ENCODE results near the gene TBC1D8. TPM values are rescaled to one million over a fixed set of nuclear protein-coding genes. Genes with fewer than 3 reads are reported as not detected.

Gene TBC1D8
- total and polyA plus RNA-seq, 2 of the 8 experiments (the other 6 are each of a cell fraction or from before 2014, with no cell fraction given) = 20.8 to 21.8 TPM

DNA sequence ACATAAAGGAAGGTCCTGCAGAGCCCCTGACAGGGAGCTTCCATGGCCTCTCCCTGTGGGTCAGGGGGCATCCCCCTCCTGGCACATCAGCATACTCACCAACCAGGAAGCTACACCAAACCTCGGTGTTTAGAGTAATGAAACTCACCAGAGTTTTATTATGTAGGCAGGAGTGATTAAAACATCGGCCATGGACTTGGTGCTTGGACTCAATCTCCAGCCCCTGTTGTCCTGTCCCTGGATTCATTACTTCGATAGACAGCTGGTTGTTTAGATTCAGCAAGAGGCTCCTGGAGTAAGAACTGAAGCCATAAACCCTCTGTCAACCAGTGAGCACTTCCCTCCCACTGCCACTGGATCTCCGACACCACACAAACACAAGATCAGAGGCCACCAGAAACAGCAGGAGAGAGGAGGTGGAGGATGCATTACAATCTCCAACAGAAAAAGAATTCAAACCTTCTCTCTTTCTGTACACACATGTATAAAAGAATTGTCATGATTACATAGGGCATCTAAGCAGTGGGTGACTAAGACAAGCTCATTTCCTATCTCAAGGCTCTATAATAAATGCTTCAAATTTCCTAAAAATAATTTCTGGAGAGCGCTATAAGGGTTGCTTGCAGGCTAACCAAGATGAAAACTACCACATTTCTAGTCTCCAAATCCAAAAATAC, 27.2 kb downstream of the TBC1D8 start:
- no peaks in the 10 kb centered on the region for H3K36me3 ChIP-seq (ENCODE audit: control insufficient read depth in 2 of 4, insufficient read depth in 4 of 4, low read length in 3 of 4)
- no peak for FAIRE-seq
- H3K79me2 ChIP-seq (ENCODE audit: control insufficient read depth in 1 of 2, insufficient read depth in 2 of 2, low read length in 2 of 2) = peaks cover 0 to 70% of the 10 kb centered on the region in 2 experiments; a peak in 2 of 4 replicates
- no peak overlapping the region for H3K18ac ChIP-seq (ENCODE audit: extremely low read depth, low read length)
- ChIA-PET CTCF (ENCODE audit: partially characterized antibody) (interaction anchor here (0.6 to 1.8 kb wide), 6 partner anchors 10 to 87 kb away, joined by 3 to 4 read pairs (median 3); no protein-coding TSS in a partner anchor), POLR2A (ENCODE audit: partially characterized antibody) (no interaction called here)
- H3K79me1 ChIP-seq (ENCODE audit: low read depth, low read length) = peaks cover 4% of the 10 kb centered on the region
- H3K4me2 ChIP-seq (ENCODE audit: insufficient read depth in 1 of 2, low read depth in 2 of 2, low read length in 2 of 2) = no peak overlapping the region
- H3K9ac ChIP-seq (replicated peaks in 1 of 4; ENCODE audit: extremely low read depth in 1 of 4, low read depth in 3 of 4, low read length in 3 of 4) = no peak overlapping the region
- H3K23ac ChIP-seq (ENCODE audit: insufficient read length) = no peak overlapping the region
- no peak overlapping the region for H4K91ac ChIP-seq (replicated peaks; ENCODE audit: insufficient read length, low read length)
- H3K23me2 ChIP-seq (ENCODE audit: low read depth, low read length) = no peaks in the 10 kb centered on the region
- no peak overlapping the region for H3K4ac ChIP-seq (replicated peaks; ENCODE audit: insufficient read length, low read depth, low read length)
- no peak overlapping the region for H2BK5ac ChIP-seq (ENCODE audit: low read depth, low read length)
- no peak overlapping the region for H4K8ac ChIP-seq (ENCODE audit: extremely low read depth, insufficient read depth, low read length)
- 82% methylated on average over 5 of the region's 5 CpGs; no CpG with 5 or more reads in 1 of the 2 experiments for WGBS, 2 experiments (ENCODE audit: extremely low coverage in 1 of 2, insufficient coverage in 1 of 2, insufficient read length in 1 of 2, insufficient replicate concordance in 2 of 2, low coverage in 1 of 2, low lambda C conversion rate in 2 of 2, missing lambda C conversion rate in 1 of 2)
- no peak overlapping the region for H3K56ac ChIP-seq (replicated peaks; ENCODE audit: insufficient read length, low read depth, low read length)
- H2BK15ac ChIP-seq (ENCODE audit: low read length) = no peak overlapping the region
- H2BK20ac ChIP-seq (ENCODE audit: low read length) = no peak overlapping the region
- H3K27me3 ChIP-seq (replicated peaks in 1 of 4; ENCODE audit: control insufficient read depth in 3 of 4, extremely low read depth in 1 of 4, insufficient read depth in 3 of 4, low read length in 3 of 4) = no peaks in the 10 kb centered on the region
- no peak overlapping the region for H2AK5ac ChIP-seq (ENCODE audit: low read depth, low read length)
- no peak overlapping the region for H2BK12ac ChIP-seq (ENCODE audit: low read depth, low read length)
- peaks cover 0 to 6% (median 4%) of the 10 kb centered on the region in 4 experiments; a peak in 3 of 7 replicates for H3K4me1 ChIP-seq (replicated peaks in 1 of 4; ENCODE audit: control insufficient read depth in 3 of 4, insufficient read depth in 4 of 4, low read length in 3 of 4)
- H3K4me3 ChIP-seq (ENCODE audit: extremely low read depth in 1 of 4, insufficient read depth in 2 of 4, low read depth in 3 of 4, low read length in 4 of 4) = no peak overlapping the region
- H3K14ac ChIP-seq (ENCODE audit: insufficient read length) = no peak overlapping the region
- peaks cover 2 to 5% of the 10 kb centered on the region in 2 experiments for H4K20me1 ChIP-seq (replicated peaks in 1 of 2; ENCODE audit: control insufficient read depth in 1 of 2, insufficient read depth in 2 of 2, low read length in 2 of 2)
- TF ChIP-seq, protein P1, sequence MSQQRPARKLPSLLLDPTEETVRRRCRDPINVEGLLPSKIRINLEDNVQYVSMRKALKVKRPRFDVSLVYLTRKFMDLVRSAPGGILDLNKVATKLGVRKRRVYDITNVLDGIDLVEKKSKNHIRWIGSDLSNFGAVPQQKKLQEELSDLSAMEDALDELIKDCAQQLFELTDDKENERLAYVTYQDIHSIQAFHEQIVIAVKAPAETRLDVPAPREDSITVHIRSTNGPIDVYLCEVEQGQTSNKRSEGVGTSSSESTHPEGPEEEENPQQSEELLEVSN (IDR thresholded peaks at IDR 0.05) = no peak
- no peak for TF ChIP-seq CREB1 (IDR thresholded peaks at IDR 0.05)
- no peak for TF ChIP-seq BCL11A (IDR thresholded peaks at IDR 0.05; ENCODE audit: low read depth in 2 of 2, low read length in 2 of 2)
- TF ChIP-seq JUND (IDR thresholded peaks at IDR 0.05; ENCODE audit: low read length) = no peak
- no peak for TF ChIP-seq SAP30 (IDR thresholded peaks at IDR 0.05; ENCODE audit: insufficient read depth, insufficient replicate concordance, low read length)
- TF ChIP-seq, protein P2, sequence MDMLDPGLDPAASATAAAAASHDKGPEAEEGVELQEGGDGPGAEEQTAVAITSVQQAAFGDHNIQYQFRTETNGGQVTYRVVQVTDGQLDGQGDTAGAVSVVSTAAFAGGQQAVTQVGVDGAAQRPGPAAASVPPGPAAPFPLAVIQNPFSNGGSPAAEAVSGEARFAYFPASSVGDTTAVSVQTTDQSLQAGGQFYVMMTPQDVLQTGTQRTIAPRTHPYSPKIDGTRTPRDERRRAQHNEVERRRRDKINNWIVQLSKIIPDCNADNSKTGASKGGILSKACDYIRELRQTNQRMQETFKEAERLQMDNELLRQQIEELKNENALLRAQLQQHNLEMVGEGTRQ (IDR thresholded peaks at IDR 0.05; ENCODE audit: low read length) = no peak
- TF ChIP-seq CBX5 (IDR thresholded peaks at IDR 0.05; ENCODE audit: low read depth, low read length) = no peak
- TF ChIP-seq CTBP2 (IDR thresholded peaks at IDR 0.05; ENCODE audit: borderline replicate concordance, insufficient read depth, insufficient read length, low read length) = no peak
- no peak overlapping the region for H2AFZ ChIP-seq (ENCODE audit: low read length)
- no peaks in the 10 kb centered on the region for H3K9me3 ChIP-seq (ENCODE audit: insufficient read depth in 2 of 2, low read depth in 1 of 2, low read length in 1 of 2)
- no peak overlapping the region for H4K5ac ChIP-seq (ENCODE audit: insufficient read length, low read depth, low read length)
- no peak overlapping the region for H3K27ac ChIP-seq (ENCODE audit: low read depth, low read length)
- DNase-seq (ENCODE audit: low read depth in 1 of 2, low spot score in 2 of 2) = no peak
- no peak overlapping the region for H2BK120ac ChIP-seq (replicated peaks; ENCODE audit: low read depth, low read length)
